Activated CD8-positive, alpha-beta memory T cell treated with anti-CD3 and anti-CD28 coated beads, Interleukin-2, amount 50 U/mL, for 1 hour (primary cell): ENCODE results near the gene SUPT5H.
"Not testable (repeated sequence)": the region's sequence is repeated elsewhere in the genome, so short reads cannot be mapped to it uniquely, and the experiment has no call there.

Experiments used
- DNase-seq: peaks from one replicate; pipeline ENCODE4 v3.0.0-alpha.2; 2020; ENCODE audit errors: extremely low read depth

The SUPT5H gene

DNA sequence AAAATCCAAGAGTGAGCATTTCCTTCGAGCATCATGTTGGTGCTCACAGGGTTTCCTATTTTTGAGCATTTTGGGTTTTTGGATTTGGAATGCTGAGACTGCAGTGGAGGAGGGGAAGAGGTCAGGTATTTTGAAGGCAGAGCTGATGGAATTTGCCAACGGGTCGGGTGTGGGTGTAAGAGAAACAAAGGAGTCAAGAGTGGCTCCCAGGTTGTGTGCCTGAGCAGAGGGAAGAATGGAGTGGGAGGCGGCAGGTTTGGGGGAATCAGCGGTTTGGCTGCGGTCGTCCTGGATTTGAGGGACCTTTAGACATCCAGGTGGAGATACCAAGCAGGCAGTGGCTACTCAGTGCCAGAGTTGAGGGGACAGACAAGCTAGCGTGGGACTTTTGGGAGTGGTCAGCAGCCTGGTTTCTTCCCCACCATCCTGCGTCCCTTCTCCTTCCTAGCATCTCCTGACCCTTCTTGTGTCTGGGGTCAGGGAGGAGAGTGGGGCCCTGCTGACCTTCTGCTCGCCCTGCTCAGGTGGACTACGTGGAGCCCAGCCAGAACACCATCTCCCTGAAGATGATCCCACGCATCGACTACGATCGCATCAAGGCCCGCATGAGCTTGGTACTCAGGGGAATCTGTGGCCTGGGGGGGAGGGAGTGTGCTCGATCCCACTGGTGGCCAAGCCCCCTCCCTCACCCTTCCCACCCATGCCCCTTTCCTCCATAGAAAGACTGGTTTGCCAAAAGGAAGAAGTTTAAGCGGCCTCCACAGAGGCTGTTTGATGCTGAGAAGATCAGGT lies 20.8 kb downstream of the SUPT5H start:
- DNase-seq, result no peak

DNA sequence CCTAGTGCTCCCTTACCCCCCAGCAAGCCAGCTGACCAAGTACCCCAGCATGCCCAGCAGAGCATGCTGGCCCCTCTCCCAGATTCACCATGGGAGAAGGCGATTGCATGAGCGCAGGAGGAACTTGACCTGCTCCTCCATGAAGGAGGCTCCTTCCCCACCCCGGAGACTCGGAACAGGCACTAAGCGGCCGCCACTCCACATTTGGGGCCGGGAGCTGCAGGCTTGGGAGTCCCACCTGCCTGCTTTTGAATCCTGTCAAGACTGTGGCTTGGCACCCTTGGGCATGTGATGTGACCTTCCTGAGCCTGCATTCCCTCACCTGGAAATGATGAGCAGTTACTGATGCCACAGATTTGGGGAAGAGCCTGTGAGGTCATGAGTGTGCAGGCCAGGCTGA lies 22.6 kb downstream of the SUPT5H start:
- no peak for DNase-seq

DNA sequence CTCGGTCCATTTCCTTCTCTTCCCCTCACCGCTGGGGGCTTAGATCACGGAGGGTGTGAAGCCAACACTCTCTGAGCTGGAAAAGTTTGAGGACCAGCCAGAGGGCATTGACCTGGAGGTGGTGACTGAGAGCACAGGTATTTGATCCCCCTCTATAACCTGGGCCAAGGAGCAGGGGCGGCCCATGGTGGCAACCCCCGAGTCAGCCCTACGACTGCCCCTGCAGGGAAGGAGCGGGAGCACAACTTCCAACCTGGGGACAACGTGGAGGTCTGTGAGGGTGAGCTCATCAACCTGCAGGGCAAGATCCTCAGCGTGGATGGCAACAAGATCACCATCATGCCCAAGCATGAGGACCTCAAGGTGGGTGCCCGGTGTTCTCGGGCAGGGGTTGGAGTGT lies 23.7 kb downstream of the SUPT5H start:
- no peak for DNase-seq

DNA sequence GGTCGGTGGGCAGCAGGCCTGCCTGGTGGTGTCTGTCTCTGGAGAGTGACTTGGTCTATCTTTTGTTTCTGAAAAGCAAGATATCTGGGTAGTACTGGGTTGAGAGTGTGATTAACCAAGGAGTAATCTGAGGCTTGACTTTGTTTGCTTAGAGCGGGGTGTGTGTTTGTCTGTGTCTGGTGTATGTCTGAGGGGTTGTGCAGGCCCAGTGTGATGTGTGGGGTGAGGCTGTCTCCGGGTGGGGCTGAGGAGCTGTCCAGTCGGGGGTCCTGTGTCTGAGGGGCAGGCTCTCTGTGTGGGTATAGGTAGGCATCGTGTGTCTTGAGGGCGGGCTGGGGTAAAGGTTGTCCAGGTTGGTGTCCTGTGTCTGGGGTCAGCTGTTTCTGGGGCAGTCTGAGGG lies 24.2 kb downstream of the SUPT5H start:
- no peak for DNase-seq

DNA sequence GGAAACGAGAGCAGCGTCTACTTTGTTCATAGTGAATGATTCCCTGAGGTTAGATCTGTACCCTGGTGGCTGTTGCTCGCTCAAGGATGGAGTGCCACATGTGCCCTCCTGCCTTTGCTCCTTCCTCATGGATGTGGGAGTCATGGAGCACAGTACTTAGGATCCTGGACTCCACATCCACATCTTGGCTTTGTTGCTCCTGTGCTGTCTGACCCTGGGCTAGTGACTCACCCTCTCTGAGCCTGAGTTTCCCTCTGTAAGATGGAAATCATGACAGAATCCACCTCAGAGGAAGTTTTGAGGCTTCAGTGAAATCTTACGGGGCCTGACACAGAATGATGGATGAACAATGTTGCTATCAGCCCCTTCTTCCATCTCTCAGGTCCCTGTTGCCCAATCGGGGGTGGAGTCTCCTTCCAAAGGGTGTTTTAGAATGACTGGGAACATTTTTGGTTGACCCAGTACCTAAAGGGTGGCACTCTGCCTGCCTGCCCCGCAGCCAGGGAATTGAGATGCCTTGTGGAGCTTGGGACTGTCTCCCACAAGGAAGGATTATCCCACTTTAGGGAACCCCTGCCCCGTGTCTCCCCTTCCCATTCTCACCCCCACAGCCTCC lies 25.4 kb downstream of the SUPT5H start:
- DNase-seq, result no peak

DNA sequence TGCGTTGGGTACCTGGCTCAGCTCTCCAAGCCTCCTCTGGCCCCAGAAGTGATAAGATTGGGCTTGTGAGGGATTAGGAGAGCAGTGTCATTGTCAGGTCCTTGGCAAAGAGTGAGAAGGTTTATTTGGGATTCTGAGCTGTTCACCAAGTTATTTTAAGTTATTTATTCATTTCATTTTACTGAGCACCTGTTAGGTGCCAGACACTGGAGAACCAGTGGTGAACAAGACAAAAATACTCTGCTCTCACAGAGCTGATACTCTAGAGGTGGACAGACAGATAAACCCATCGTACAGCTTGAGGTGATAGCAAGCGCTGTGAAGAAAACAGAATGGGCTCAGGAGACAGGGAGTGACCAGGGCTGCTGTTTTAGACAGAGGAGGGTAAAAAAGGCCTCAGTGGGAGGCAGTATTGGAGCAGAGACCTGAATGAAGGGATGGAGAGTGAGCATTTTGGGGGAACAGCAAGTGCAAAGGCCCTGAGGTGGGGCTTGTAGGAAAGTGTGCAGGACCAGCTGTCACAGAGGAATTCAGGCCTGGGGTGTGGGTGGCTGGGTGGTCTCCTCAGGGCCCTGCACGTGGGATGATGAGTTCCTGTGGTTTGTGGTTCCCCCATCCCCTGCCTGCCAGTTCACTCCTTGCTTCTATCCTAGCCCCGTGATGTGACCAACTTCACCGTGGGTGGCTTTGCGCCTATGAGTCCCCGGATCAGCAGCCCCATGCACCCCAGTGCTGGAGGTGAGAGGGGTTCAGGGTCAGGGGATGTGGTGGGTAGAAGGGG lies 26.6 kb downstream of the SUPT5H start:
- DNase-seq, result no peak

- no peak for DNase-seq
Measured at GRCh38 chr19:39472746-39473442, 27.5 kb downstream of the SUPT5H start.

DNA sequence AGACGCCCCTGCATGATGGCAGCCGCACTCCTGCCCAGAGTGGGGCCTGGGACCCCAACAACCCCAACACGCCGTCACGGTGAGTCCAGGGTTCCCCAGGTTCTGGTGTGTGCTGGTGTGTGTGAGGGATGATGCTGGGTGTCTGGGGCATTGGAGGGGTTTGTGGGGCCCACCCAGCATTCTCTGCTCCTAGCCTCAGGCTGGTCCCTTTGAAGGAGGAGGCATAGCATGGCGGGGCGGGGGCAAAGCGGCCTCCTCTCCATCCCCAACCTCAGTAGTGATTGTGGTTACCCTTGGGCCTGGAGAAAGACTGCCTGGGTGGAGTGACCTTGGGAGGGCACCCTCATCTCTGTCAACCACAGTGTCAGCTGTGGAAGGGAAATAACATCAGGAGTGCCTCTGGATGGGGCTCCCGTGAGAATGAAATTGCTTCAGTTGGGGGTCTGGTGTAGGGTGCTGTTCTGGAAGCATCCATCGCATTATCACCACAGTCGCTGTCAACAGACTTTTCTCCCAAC lies 28.1 kb downstream of the SUPT5H start:
- DNase-seq, result no peak

- DNase-seq, result peak; percentile 41
Measured at GRCh38 chr19:39474139-39474620, 28.8 kb downstream of the SUPT5H start.

DNA sequence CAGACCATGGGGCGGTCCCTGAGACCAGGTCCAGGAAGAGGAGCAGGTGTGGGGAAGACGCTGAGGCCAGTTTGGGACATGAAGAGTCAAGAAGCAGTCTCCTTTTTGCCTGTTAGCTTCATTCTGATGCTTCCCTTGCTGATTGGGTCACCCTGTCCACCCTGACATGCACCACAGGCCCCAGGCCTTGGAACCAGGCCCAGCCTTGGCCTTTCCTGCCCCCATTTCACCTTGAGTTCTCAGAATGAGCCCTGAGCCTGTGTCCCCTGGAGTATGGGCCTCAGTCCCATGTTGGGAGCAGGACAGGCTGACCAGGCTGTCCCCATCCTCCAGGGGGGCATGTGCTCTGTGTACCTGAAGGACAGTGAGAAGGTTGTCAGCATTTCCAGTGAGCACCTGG lies 30.4 kb downstream of the SUPT5H start:
- DNase-seq, result no peak

DNA sequence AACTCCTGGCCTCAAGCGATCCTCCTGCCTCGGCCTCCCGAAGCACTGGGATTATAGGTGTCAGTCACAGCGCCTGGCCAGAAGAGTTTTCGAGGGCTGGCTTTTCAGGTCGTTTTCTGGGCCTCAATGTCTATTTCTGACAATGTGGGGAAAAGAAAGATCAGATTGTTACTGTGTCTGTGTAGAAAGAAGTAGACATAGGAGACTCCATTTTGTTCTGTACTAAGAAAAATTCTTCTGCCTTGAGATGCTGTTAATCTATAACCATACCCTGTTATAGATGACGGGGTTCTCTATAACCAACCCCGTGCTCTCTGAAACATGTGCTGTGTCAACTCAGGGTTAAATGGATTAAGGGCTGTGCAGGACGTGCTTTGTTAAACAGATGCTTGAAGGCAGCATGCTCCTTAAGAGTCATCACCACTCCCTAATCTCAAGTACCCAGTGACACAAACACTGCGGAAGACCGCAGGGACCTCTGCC lies 34.0 kb downstream of the SUPT5H start:
- DNase-seq, result not testable (repeated sequence)

DNA sequence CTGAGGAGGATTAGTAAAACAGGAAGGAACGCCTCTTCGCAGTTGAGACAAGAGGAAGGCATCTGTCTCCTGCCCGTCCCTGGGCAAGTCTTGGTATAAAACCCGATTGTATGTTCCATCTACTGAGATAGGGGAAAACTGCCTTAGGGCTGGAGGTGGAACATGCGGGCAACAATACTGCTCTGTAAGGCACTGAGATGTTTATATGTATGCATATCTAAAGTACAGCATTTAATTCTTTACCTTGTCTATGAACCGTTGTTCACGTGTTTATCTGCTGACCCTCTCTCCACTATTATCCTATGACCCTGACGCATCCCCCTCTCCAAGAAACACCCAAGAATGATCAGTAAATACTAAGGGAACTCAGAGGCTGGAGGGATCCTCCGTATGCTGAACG lies 34.5 kb downstream of the SUPT5H start:
- no peak for DNase-seq

DNA sequence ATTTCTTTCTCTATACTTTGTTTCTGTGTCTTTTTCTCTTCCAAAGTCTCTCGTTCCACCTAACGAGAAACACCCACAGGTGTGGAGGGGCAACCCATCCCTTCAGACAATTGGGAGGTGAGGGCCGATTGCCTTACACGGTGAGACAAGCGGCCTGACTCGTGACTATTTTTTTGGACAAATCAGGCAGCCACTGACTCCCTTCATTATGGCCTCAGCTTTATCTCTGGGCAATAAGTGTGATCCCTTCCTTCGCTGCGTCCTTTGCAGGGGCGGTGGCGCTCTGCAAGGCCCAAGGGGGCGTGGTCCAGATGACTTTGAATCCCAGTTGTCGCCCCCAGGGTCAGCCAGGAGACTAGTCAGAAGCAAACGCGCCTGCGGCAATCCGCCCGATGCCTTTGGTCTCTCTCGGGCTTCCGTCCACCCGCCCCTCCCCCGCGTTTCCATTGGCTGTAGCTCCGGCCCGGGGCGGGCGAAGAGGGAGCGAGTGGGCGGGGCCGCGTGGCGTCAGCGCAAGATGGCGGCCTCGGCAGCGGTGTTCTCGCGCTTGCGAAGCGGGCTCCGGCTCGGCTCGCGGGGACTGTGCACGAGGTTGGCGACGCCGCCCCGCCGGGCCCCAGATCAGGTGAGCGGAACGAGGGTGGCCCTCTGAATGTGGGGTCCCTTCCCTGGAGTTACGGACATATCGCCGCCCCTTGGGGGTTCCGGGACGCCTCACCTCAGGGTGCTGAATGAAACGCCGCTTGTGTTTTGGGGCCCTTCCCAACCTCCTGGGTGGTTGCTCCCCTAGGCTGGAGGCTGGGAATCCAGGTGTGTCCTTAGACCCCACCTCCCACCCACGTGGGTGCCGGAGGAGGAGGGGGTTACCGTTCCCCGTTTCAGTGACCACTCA lies 35.2 kb downstream of the SUPT5H start, which contains the start of gene TIMM50:
TSS of gene TIMM50 (plus strand) at position 502 of the 892 bp plus-strand sequence. CDS start at position 518, 16 bp downstream.
- DNase-seq, result peak; percentile 90

GRCh38 chr19:39481229-39481545 lies 35.8 kb downstream of the SUPT5H start:
- DNase-seq, result no peak

GRCh38 chr19:39481676-39482075 lies 36.3 kb downstream of the SUPT5H start:
- no peak for DNase-seq

GRCh38 chr19:39483141-39483540 lies 37.8 kb downstream of the SUPT5H start:
- DNase-seq, result no peak

DNA sequence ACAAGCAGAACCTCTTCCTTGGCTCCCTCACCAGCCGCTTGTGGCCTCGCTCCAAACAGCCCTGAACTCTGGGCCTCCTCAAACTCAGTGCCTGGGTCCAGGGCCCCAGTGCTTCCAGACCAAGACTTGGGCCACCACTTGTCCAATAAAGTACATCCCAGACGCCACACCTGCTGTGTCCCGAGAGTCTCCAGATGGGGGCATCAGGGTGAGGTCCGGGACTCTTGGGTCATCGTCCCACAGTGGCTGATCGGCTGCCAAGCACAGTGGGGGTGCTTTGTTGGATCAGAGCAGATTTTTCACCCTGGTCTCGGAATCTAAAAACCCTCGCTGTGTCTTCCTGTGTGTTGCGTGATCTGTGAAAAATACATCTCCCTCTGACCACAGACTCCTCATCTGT lies 44.4 kb downstream of the SUPT5H start:
- DNase-seq, result no peak

DNA sequence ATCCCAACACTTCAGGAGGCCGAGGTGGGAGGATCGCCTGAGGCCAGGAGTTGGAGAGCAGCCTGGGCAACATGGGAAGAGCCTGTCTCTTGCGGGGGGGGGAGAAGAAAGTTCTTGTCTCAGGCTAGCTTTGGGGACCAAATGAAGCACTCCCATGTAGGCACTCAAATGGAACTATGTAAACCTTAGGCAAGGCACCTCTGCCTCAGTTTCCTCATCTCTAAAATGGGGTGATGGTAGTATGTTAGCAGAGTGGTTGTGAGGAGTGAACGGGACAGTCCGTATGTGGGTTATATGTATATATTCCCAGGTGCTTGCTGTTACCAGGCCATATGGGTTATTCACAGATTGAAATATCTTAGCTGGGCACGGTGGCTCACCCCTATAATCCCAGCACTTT lies 46.8 kb downstream of the SUPT5H start:
- no peak for DNase-seq

DNA sequence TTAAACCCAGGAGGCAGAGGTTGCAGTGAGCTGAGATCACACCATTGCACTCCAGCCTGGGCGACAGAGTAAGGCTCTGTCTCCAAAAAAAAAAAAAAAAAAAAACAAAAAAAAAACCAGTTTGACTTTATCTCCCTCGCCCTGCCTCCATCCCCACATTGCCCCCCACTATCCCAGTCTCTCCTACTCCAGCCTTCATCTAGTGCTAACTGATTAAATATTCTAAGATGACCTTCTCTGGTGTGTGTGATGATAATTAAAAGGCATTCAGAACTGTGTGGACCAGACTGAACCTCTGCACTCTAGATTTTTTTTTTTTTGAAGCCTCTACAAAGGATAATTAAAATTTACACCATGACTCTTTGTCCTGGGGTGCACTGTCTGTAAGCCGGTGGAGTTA lies 47.4 kb downstream of the SUPT5H start:
- DNase-seq, result no peak

DNA sequence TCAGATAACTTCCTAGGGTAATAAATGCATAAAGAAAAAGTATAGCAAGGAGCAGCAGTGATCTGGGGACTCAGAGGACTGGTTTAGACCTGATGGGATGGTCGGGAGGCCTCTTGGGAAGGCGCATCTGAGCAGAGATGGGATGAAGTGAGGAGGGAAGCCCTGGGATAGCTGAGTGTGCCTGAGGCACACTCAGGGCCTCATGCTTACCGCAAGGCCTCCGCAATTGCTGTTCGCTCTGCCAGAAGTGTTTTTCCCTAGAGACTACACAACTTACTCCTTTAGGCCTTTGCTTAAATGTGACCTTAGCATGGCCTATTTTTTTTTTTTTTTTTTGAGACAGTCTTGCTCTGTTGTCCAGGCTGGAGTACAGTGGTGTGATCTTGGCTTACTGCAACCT lies 49.3 kb downstream of the SUPT5H start:
- DNase-seq, result no peak

DNA sequence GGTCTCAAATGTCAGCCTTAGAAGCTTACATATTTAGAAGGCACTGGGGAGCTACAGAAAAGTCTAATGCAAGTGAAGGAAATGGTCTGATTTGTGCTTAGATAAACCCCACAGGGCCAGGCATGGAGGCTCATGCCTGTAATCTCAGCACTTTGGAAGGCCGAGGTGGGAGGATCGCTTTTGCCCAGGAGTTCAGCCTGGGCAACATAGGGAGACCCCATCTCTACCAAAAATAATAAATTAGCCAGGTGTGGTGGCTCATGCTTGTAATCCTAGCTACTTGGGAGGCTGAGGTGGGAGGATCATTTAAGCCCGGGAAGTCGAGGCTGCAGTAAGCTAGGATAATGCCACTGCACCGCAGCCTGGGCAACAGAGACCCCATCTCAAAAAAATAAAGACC lies 50.7 kb downstream of the SUPT5H start:
- DNase-seq, result no peak
